Stimulated activated CD8-positive, alpha-beta memory T cell treated with anti-CD3 and anti-CD28 coated beads, Interleukin-15, amount 100 ng/mL, for 1 hour (primary cell): ENCODE data around the gene P4HTM.

Source experiments
- DNase-seq: peaks from one replicate; pipeline ENCODE4 v3.0.0-alpha.2; 2020; ENCODE audit warnings: low read depth

Gene P4HTM

DNA sequence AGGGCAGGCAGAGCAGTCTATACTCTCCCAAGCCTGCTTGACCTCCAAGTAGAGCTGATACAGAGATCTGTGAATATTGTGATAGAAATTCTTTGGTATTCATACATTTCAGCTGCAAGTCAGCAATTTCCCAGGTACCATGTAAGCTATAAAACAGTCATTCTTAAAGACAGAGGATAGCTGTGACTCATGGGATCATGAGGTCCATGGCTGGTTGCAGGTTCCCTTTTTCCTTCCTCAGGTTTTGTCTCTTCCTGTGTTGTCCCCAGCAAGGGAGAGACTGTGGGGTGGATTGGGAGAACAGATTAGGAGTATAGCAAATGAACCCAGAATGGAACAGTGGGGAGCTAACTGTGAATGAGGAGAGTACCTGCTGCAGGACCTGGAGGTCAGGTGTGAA is 5.4 kb upstream of the P4HTM start:
- DNase-seq, result no peak

GRCh38 chr3:48985831-48986376 is 4.1 kb upstream of the P4HTM start:
- no peak for DNase-seq

DNA sequence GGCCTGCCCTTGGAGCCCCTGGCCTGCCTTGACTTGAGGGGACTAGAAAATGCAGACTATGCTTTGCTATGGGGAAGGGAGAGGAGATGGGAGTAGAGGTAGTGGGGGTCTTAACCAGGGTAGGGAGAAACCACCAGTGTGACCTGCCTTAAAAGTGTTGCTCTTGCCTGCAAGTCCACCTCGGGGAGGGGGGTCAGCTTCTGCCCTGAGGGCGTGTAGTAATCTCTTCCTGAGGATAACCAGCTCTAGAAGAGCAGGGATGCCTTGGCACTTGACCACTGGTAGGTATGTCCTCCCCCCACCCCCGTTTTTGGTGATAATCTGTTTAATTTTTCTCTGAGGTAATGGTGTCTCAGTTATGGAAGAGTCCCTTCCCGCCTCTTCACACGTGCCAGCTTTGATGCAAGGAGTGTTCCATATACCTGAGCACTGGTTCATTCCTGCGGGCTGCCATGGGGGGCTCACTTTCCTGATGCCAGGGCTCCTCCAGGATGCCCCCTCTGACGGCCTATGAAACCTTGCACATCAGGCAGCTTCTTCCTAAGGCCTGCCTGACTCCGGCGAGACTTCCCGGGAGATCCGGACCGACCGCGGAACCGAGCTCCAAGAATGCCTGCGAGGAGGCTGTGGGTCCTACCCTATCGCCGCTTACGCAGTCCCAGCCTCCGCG is 780 bp upstream of the P4HTM start:
- DNase-seq, result no peak

- DNase-seq, result no peak
Observed at GRCh38 chr3:48990636-48991469, 812 bp downstream of the P4HTM start.

DNA sequence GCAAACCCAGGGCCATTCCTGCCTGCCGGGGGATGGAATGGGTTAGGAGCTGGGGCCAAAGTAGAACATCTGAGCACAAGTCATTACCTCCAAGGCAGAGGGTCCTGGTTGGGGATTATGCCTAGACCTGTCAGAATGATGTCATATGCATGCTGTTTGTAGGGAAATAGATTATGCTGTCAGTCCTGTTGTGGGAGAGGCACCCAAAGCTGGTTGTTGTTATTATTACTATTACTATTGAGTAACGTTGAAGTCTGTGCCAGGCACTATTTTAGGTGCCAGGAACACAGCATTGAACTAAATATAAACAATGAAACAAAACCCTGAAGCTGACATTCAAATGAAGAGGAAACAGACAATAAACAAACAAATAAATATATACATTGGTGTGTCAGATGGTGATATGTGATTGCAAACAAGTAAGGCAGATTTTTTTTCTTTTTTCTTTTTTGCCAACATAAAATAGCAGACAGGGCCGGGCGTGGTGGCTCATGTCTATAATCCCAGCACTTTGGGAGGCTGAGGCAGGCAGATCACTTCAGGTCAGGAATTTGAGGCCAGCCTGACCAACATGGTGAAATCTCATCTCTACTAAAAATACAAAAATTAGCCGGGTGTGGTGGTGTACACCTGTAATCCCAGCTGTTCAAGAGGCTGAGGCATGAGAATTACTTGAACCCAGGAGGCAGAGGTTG is 2.0 kb downstream of the P4HTM start:
- no peak for DNase-seq

DNA sequence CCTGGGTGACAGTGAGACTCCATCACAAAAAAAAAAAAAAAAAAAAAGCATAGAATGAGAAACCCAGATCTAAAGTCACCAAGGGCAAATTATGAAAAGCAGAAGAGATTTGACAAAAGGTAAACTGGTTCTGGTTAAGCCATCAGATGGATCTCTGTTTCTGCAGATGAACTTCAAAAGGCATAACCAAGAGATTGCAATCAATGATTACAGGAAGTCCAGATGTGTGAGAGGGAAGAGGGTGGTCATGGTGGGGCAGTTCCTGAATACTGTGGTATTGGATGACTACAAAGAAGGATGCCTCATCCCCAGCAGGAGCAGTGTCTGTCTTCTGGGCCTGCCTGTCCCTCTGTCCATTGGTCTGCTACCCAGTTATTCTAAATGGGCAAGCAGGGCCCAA is 3.8 kb downstream of the P4HTM start:
- no peak for DNase-seq

DNA sequence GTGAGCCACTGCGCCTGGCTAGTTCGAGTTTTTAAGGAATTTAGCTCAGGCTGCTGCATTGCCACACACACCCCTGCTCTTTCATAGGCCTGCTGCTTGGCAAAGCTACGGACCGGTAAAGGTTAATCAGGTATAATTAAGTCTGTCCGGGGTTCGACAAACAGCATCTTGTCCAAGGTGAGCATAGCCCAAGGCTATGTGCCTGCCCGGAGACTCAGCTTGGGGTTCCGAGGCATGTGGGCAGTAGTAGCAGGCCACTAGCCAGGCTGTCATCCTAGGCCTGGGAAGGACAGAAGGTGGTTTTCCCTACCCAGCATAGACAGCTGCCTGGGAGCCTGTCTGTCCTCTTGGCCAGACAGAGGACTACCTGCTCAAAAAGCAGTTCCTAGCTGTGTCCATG is 6.6 kb downstream of the P4HTM start:
- no peak for DNase-seq

- DNase-seq, result no peak
Observed at GRCh38 chr3:48997102-48997635, 7.1 kb downstream of the P4HTM start.

DNA sequence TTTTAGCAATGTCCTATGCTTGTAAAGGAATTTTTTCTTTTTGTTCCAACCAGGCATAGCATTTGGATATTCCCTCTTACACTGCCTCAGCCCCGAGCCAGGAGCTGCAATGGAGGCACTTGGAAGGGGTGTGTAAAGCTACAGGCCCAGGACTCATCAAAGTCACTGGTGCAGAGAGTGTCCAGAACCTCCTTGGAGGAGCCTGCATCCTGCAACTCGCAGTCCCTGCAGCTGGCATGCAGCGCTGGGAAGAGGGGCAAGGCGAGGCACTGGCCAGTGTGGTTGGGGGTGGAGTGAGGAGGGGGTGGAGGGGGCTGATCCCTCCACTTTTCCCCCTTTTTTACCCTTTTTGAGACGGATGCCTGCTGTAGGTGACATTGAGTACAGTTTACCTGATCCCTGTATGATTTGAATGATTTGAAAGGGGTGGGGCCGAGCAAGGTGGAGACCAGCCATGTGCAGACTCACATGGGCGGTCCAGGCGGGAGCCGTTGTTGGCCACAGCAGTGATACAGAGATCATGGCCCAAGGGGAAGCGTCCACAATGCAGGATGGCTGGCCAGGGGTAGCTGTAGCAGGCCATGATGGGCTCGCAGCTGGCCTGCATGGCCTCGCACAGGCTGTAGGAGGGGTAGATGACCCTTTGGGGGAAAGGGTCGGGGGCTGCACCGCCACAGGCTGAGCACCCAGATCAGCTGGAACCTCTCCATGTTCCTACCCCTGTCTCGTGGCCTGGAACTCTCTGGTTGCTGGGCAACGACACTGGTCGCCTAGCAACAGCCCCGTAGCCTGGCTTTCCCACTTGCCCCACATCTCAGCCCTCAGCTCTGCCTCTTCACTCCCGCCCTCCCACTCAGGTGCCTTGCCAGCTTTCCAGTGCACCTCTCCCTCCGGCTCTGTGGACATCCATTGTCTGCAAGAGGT is 7.9 kb downstream of the P4HTM start:
- no peak for DNase-seq

DNA sequence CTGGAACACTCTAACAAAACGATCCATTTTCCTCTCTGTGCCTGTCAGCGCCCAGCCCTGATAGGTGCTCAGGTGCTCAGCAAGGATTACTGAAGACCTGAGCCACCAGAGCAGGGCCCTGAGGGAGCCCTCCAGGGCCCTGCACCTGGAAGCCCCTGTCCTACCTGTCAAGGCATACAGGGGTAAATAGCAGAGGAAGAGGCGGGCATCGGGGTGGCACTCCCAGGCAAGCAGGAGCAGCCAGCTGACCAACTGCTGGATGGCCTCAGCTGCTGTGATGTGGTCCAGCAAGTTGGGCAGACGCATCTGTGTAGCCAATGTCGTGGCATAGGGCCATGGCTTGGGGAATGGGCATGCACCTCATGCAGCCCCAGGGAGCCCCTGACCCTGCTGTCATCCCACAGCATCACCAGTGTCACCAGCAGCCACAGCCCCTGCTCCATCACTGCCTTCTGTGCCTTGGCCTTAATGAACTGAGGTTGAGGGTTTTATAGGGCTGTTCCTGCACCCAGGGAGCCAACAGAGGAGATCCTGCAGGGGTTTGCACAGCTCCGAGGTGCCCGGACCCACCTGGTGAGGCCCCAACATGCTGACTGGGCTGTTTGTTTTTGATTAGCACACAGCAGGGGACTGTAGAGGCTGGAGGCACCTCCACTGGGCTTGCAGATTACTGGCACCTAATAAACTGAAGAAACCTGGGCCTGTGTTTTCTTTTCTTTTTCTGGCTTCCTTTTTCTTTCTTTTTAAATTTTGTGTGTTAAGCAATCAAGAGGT is 9.2 kb downstream of the P4HTM start:
- DNase-seq, result no peak

DNA sequence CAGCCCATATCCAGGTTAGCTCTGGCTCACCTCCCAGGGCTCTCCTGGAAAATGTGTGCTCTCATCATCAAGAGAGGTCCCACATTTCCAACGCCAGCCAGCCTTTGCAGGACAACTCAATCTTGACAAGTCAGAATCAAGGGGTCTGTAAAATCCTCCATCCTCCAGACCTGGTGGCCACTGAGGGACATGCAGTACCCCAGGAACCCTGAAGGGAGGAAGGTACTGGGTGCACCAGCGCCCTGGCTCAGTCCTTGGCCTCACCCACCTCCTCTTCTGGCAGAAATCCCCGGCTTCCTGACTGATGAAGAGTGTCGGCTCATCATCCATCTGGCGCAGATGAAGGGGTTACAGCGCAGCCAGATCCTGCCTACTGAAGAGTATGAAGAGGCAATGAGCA is 11.1 kb downstream of the P4HTM start:
- no peak for DNase-seq

GRCh38 chr3:49004352-49005302 is 14.6 kb downstream of the P4HTM start:
- no peak for DNase-seq

GRCh38 chr3:49005303-49005680 is 15.3 kb downstream of the P4HTM start:
- DNase-seq, result no peak

GRCh38 chr3:49005998-49006397 is 16.0 kb downstream of the P4HTM start:
- DNase-seq, result no peak

- DNase-seq, result no peak
Observed at GRCh38 chr3:49006408-49007067, 16.5 kb downstream of the P4HTM start.

GRCh38 chr3:49007068-49007770 is 17.2 kb downstream of the P4HTM start, which contains the start of gene WDR6:
Gene WDR6 (plus strand): TSS chr3:49007391. CDS start chr3:49007432, 41 bp downstream.
- DNase-seq, result peak; percentile 87

- DNase-seq, result peak; percentile 70
Observed at GRCh38 chr3:49007771-49008528, 17.9 kb downstream of the P4HTM start.
